Stimulated activated CD8-positive, alpha-beta memory T cell treated with anti-CD3 and anti-CD28 coated beads, Interleukin-4, amount 100 ng/mL, for 24 hours (primary cell): ENCODE results near the gene SLC4A5.
"Not testable (repeated sequence)": the region's sequence is repeated elsewhere in the genome, so short reads cannot be mapped to it uniquely, and the experiment has no call there.

Source experiments
- DNase-seq: peaks from one replicate; pipeline ENCODE4 v3.0.0-alpha.2; 2020; ENCODE audit warnings: low read depth

The SLC4A5 gene

GRCh38 chr2:74264281-74264680 is 78.9 kb downstream of the SLC4A5 start:
- no peak for DNase-seq

- no peak for DNase-seq
Observed at GRCh38 chr2:74262681-74263080, 80.5 kb downstream of the SLC4A5 start.

GRCh38 chr2:74261204-74261864 is 81.9 kb downstream of the SLC4A5 start:
- DNase-seq, result no peak

GRCh38 chr2:74260495-74260894 is 82.7 kb downstream of the SLC4A5 start:
- no peak for DNase-seq

GRCh38 chr2:74259733-74260132 is 83.5 kb downstream of the SLC4A5 start:
- DNase-seq, result no peak

- no peak for DNase-seq
Observed at GRCh38 chr2:74259191-74259590, 84.0 kb downstream of the SLC4A5 start.

- DNase-seq, result no peak
Observed at GRCh38 chr2:74255660-74256213, 87.5 kb downstream of the SLC4A5 start.

GRCh38 chr2:74253971-74254310 is 89.3 kb downstream of the SLC4A5 start:
- DNase-seq, result no peak

- DNase-seq, result no peak
Observed at GRCh38 chr2:74253306-74253970, 89.8 kb downstream of the SLC4A5 start.

- no peak for DNase-seq
Observed at GRCh38 chr2:74252862-74253261, 90.4 kb downstream of the SLC4A5 start.

- DNase-seq, result no peak
Observed at GRCh38 chr2:74252036-74252435, 91.2 kb downstream of the SLC4A5 start.

- DNase-seq, result peak; percentile 26
Observed at GRCh38 chr2:74250189-74250631, 93.0 kb downstream of the SLC4A5 start.

GRCh38 chr2:74249406-74250122 is 93.7 kb downstream of the SLC4A5 start:
- no peak for DNase-seq

- no peak for DNase-seq
Observed at GRCh38 chr2:74246496-74247195, 96.6 kb downstream of the SLC4A5 start.

- DNase-seq, result no peak
Observed at GRCh38 chr2:74244286-74244685, 98.9 kb downstream of the SLC4A5 start.

- DNase-seq, result no peak
Observed at GRCh38 chr2:74242354-74243071, 100.7 kb downstream of the SLC4A5 start.

GRCh38 chr2:74239346-74239745 is 103.9 kb downstream of the SLC4A5 start:
- no peak for DNase-seq

GRCh38 chr2:74238879-74239278 is 104.3 kb downstream of the SLC4A5 start:
- no peak for DNase-seq

- no peak for DNase-seq
Observed at GRCh38 chr2:74235041-74235440, 108.2 kb downstream of the SLC4A5 start.

- no peak for DNase-seq
Observed at GRCh38 chr2:74233648-74234047, 109.6 kb downstream of the SLC4A5 start.

- DNase-seq, result no peak
Observed at GRCh38 chr2:74232426-74232825, 110.8 kb downstream of the SLC4A5 start.

- DNase-seq, result not testable (repeated sequence)
Observed at GRCh38 chr2:74229865-74230264, 113.4 kb downstream of the SLC4A5 start.
